Measurements from ENCODE around the gene PPP3CA. TPM values are rescaled to one million over a fixed set of nuclear protein-coding genes. Genes with fewer than 3 reads are reported as not detected.

Gene PPP3CA
- total RNA-seq, 1 experiment from 2014 or later, result 31.0 TPM

DNA sequence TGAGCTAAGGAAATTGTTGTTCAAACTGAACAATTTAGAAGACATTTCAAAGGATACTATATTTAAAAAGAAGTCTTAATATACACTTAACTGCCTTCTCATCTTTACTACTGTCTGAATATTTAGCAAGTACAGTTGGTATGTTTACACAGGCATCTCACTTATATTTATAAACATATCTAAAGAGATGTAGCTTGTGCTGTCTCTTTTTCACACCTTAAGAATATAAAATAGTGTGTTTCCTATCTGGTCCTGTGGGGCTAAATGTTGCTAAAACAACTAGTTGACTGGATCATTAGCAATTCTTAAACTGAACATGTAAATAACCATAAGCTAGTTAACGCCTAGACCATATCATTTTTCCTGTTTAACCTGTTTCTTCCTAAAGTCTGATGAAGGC is 336.3 kb downstream of the PPP3CA start:
- no peaks in the 10 kb centered on the region for H3K9me3 ChIP-seq (ENCODE audit: control insufficient read depth, insufficient read depth, low read depth, low read length)
- ChIA-PET POLR2A (no interaction called here), CTCF (no interaction called here)
- H3K4me1 ChIP-seq (ENCODE audit: control insufficient read depth, insufficient read depth, low read length), result no peaks in the 10 kb centered on the region
- no peak for ATAC-seq
- no peak overlapping the region for H3K27ac ChIP-seq (ENCODE audit: low read length)
- TF ChIP-seq SIN3A (IDR thresholded peaks at IDR 0.05; ENCODE audit: borderline replicate concordance, insufficient read depth, low read depth, low read length) (no peak), REST (IDR thresholded peaks at IDR 0.05; ENCODE audit: insufficient read depth in 1 of 2, low read depth in 2 of 2, low read length in 1 of 2) (no peak), TCF7L2 (IDR thresholded peaks at IDR 0.05; ENCODE audit: low read depth, low read length) (no peak), POLR2AphosphoS5 (IDR thresholded peaks at IDR 0.05; ENCODE audit: low read depth, low read length) (no peak)
- TF ChIP-seq, protein P1, sequence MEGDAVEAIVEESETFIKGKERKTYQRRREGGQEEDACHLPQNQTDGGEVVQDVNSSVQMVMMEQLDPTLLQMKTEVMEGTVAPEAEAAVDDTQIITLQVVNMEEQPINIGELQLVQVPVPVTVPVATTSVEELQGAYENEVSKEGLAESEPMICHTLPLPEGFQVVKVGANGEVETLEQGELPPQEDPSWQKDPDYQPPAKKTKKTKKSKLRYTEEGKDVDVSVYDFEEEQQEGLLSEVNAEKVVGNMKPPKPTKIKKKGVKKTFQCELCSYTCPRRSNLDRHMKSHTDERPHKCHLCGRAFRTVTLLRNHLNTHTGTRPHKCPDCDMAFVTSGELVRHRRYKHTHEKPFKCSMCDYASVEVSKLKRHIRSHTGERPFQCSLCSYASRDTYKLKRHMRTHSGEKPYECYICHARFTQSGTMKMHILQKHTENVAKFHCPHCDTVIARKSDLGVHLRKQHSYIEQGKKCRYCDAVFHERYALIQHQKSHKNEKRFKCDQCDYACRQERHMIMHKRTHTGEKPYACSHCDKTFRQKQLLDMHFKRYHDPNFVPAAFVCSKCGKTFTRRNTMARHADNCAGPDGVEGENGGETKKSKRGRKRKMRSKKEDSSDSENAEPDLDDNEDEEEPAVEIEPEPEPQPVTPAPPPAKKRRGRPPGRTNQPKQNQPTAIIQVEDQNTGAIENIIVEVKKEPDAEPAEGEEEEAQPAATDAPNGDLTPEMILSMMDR (IDR thresholded peaks at IDR 0.05), result no peak
- no peak overlapping the region for H3K4me3 ChIP-seq (ENCODE audit: low read depth in 2 of 2, low read length in 2 of 2)
- no TSS peak for BruUV-seq (replicated peaks)
- in situ Hi-C loops (cut with HindIII; ENCODE audit: low pct_unique_long_range_greater_than_20kb, low sequenced_read_pairs), result no loop called here
- H3K36me3 ChIP-seq (ENCODE audit: control insufficient read depth, insufficient read depth, low read length), result no peaks in the 10 kb centered on the region
- DNase-seq (ENCODE audit: low read depth, low spot score), result no peak
- H3K27me3 ChIP-seq (ENCODE audit: control insufficient read depth, insufficient read depth, low read length), result no peaks in the 10 kb centered on the region
- intact Hi-C loops (cut with micrococcal nuclease; ENCODE audit: unreplicated experiment), result no loop called here

GRCh38 chr4:101009471-101009870 is 337.9 kb downstream of the PPP3CA start:
- TF ChIP-seq, protein P1 (IDR thresholded peaks at IDR 0.05), result no peak
- TF ChIP-seq REST (IDR thresholded peaks at IDR 0.05; ENCODE audit: insufficient read depth in 1 of 2, low read depth in 2 of 2, low read length in 1 of 2) (no peak), SIN3A (IDR thresholded peaks at IDR 0.05; ENCODE audit: borderline replicate concordance, insufficient read depth, low read depth, low read length) (no peak), POLR2AphosphoS5 (IDR thresholded peaks at IDR 0.05; ENCODE audit: low read depth, low read length) (no peak), TCF7L2 (IDR thresholded peaks at IDR 0.05; ENCODE audit: low read depth, low read length) (no peak)
- Histone ChIP-seq H3K4me1 (ENCODE audit: control insufficient read depth, insufficient read depth, low read length) (no peaks in the 10 kb centered on the region), H3K36me3 (ENCODE audit: control insufficient read depth, insufficient read depth, low read length) (no peaks in the 10 kb centered on the region), H3K9me3 (ENCODE audit: control insufficient read depth, insufficient read depth, low read depth, low read length) (no peaks in the 10 kb centered on the region), H3K27me3 (ENCODE audit: control insufficient read depth, insufficient read depth, low read length) (no peaks in the 10 kb centered on the region), H3K27ac (ENCODE audit: low read length) (no peak overlapping the region), H3K4me3 (ENCODE audit: low read depth in 2 of 2, low read length in 2 of 2) (no peak overlapping the region)
- ChIA-PET POLR2A (no interaction called here), CTCF (no interaction called here)
- BruUV-seq (replicated peaks), result no TSS peak
- ATAC-seq (no peak), DNase-seq (ENCODE audit: low read depth, low spot score) (no peak)
- in situ Hi-C loops (cut with HindIII; ENCODE audit: low pct_unique_long_range_greater_than_20kb, low sequenced_read_pairs), result no loop called here
- intact Hi-C loops (cut with micrococcal nuclease; ENCODE audit: unreplicated experiment), result no loop called here
